Transverse colon (tissue), 4 donors: ENCODE data around the gene LZIC. TPM values are rescaled to one million over a fixed set of nuclear protein-coding genes. Genes with fewer than 3 reads are reported as not detected.

Source experiments
- DNase-seq: peaks from one replicate; pipeline ENCODE4 v3.0.0-alpha.2; 2019
- H3K27ac ChIP-seq, 4 donors: fragments of 200-600 bp; sonication (generic); 2 replicates each; pipeline ENCODE4 v1.5.1; 2016 to 2018; ENCODE audit warnings: inconsistent platforms in 4 of 4
- H3K27me3 ChIP-seq: fragments of 200-600 bp; sonication (generic); 2 replicates; pipeline ENCODE4 v1.5.1; 2017; ENCODE audit warnings: inconsistent platforms
- H3K36me3 ChIP-seq, 4 donors: fragments of 200-600 bp; sonication (generic); 2 replicates each; pipeline ENCODE4 v1.5.1; 2017 to 2019; ENCODE audit warnings: inconsistent platforms in 4 of 4
- H3K4me1 ChIP-seq, 4 donors: fragments of 200-600 bp; sonication (generic); 2 replicates each; pipeline ENCODE4 v1.5.1; 2017 to 2020; ENCODE audit warnings: inconsistent platforms in 4 of 4
- H3K4me3 ChIP-seq, 4 donors: fragments of 200-600 bp; sonication (generic); 1 replicate in 1 of 4; 2 replicates in 3 of 4; pipeline versions ENCODE4 v1.5.1 to v1.6.1; 2017 to 2019; ENCODE audit warnings: inconsistent platforms in 4 of 4
- H3K9me3 ChIP-seq, 2 donors: fragments of 200-600 bp; sonication (generic); 2 replicates each; pipeline ENCODE4 v1.5.1; 2017 to 2019; ENCODE audit warnings: inconsistent platforms in 2 of 2
- CTCF ChIP-seq, 5 experiments: fragments of 200-600 bp in 3 of 5; fragments of 450-650 bp in 2 of 5; sonication (generic) in 3 of 5; IDR thresholded peaks; 1 replicate in 2 of 5; 2 replicates in 3 of 5; pipeline ENCODE4 v1.5.1; 2016 to 2017; ENCODE audit warnings: antibody characterized with exemption in 5 of 5, inconsistent platforms in 3 of 5, mild to moderate bottlenecking in 2 of 5, moderate library complexity in 1 of 5
- EP300 ChIP-seq: sonication (generic); formaldehyde crosslinking; IDR thresholded peaks from one replicate; pipeline ENCODE4 v1.6.1; 2017; ENCODE audit warnings: antibody characterized with exemption, low read depth
- POLR2A ChIP-seq: fragments of 450-650 bp; IDR thresholded peaks from one replicate; pipeline ENCODE4 v1.6.1; 2016; ENCODE audit warnings: antibody characterized with exemption, mild to moderate bottlenecking, moderate library complexity
- POLR2AphosphoS5 ChIP-seq, 3 donors: sonication (generic); formaldehyde crosslinking; IDR thresholded peaks; one replicate each; pipeline ENCODE4 v1.6.1; 2016; ENCODE audit warnings: antibody characterized with exemption in 3 of 3
- WGBS, 2 donors: methylation state at CpG; one replicate each; pipeline ENCODE4 v1.1.5; 2018; ENCODE audit warnings: low coverage in 1 of 2; 5-methylcytosine and 5-hydroxymethylcytosine counted together
- in situ Hi-C, 4 donors: fragments of 200-750 bp; cut with MboI; loops; one replicate each; pipeline versions ENCODE4 v1.15.0 to v1.15.1; 2017; ENCODE audit warnings: low sequenced_read_pairs in 3 of 4, low pct_ligation_motif_present in 1 of 4, low pct_unique_long_range_greater_than_20kb in 1 of 4
- intact Hi-C: fragments of 100-400 bp; cut with DNase I; formaldehyde crosslinking; loops from one replicate; pipeline ENCODE4 v1.15.1; 2023; ENCODE audit warnings: low total_unique reads
- total RNA-seq, 4 donors: library from RNA; depleted of rRNA; stranded (reverse); fragments of >200 nt; gene quantifications; one replicate each; pipeline ENCODE4 v1.1.0, GENCODE V29; 2016

Gene LZIC
- total RNA-seq, 4 donors from 2014 or later = 10.7 to 41.0 (median 26.6) TPM

- H3K27me3 ChIP-seq = no peaks in the 10 kb centered on the region
- DNase-seq = peak; percentile 17
- no peaks in the 10 kb centered on the region for H3K36me3 ChIP-seq
- no peak overlapping the region for H3K4me3 ChIP-seq
- no peaks in the 10 kb centered on the region for H3K9me3 ChIP-seq
- TF ChIP-seq POLR2A (no peak), POLR2AphosphoS5 (IDR thresholded peaks at IDR 0.05) (no peak), CTCF (IDR thresholded peaks at IDR 0.05) (no peak), EP300 (no peak)
- intact Hi-C loops (no loop called here), in situ Hi-C loops (no loop called here)
- WGBS, 2 donors = 63 to 72% methylated on average over 6 to 14 of the region's 14 CpGs
- peak overlapping the region; percentile 13 to 55 (median 41) for H3K27ac ChIP-seq
- H3K4me1 ChIP-seq = peaks cover 0 to 29% (median 16%) of the 10 kb centered on the region in 4 donors
These were observed 50.3 kb downstream of the LZIC start for GRCh38 chr1:9892563-9893528.

- no peak for TF ChIP-seq EP300
- no peak for TF ChIP-seq CTCF (IDR thresholded peaks at IDR 0.05)
- TF ChIP-seq POLR2A = no peak
- TF ChIP-seq POLR2AphosphoS5 (IDR thresholded peaks at IDR 0.05) = no peak
- Histone ChIP-seq H3K9me3 (no peaks in the 10 kb centered on the region), H3K27me3 (no peaks in the 10 kb centered on the region), H3K27ac (peak overlapping the region in 1 of 4 donors; percentile 53), H3K4me1 (peaks cover 0 to 29% (median 16%) of the 10 kb centered on the region in 4 donors), H3K36me3 (no peaks in the 10 kb centered on the region), H3K4me3 (no peak overlapping the region)
- 75% methylated on average over 5 of the region's 5 CpGs; no CpG with 5 or more reads in 1 of the 2 donors for WGBS, 2 donors
- intact Hi-C loops (no loop called here), in situ Hi-C loops (no loop called here)
- DNase-seq = no peak
These were observed 52.0 kb downstream of the LZIC start for GRCh38 chr1:9891207-9891606.

DNA sequence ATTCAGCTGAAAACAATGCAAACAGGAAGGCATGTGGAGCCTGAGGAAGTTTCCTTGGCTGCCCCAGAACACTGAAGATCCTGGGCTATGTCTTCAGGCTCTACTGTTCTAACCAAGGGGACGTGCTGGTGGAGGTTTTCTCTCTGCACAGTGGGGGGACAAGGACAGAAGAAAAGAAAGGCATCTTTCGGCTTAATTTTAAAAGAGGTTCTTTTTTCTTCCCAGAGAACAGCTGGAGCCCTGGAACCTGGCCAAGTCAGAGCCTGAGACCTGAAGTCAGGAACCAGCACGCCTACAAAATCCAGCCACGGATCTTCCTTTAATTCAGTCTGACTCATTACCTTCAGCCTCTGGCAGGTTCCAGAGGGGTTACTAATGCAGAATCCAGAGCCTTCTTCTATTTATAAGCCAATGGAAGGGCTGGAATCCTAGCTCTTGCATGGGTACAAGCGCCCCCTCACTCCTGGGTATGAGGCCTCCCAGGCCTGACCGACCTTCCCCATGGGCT, 52.9 kb downstream of the LZIC start:
- in situ Hi-C loops (no loop called here), intact Hi-C loops (no loop called here)
- Histone ChIP-seq H3K27ac (peak overlapping the region in 3 of 4 donors; percentile 32 to 53 (median 44)), H3K36me3 (no peaks in the 10 kb centered on the region), H3K27me3 (no peaks in the 10 kb centered on the region), H3K4me3 (no peak overlapping the region), H3K4me1 (peaks cover 0 to 29% (median 16%) of the 10 kb centered on the region in 4 donors), H3K9me3 (no peaks in the 10 kb centered on the region)
- 70% methylated on average over 6 of the region's 6 CpGs; no CpG with 5 or more reads in 1 of the 2 donors for WGBS, 2 donors
- DNase-seq = peak; percentile 22
- TF ChIP-seq POLR2A (no peak), CTCF (IDR thresholded peaks at IDR 0.05) (no peak), POLR2AphosphoS5 (IDR thresholded peaks at IDR 0.05) (no peak), EP300 (no peak)

DNA sequence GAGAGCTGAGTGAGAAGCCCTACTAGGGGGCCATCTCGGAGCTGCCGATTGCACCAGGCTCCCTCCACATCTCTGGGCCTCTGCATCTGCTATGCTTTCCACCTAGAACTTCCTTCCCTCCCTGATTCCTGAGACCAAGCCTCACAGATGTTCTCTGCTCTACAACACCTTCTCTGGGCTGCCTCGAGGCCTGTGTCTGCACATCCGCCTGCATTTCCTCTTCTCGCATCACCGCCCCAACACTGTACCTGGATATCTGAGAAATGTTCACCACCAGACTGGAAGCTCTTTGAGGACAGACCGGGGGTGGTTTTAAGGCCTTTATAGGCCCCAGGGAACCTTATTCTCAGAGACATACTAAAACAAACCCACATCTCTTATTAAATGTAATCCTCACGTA, 53.8 kb downstream of the LZIC start:
- Histone ChIP-seq H3K4me3 (no peak overlapping the region), H3K27me3 (no peaks in the 10 kb centered on the region), H3K4me1 (peaks cover 0 to 29% (median 16%) of the 10 kb centered on the region in 4 donors), H3K36me3 (no peaks in the 10 kb centered on the region), H3K27ac (peak overlapping the region in 1 of 4 donors; percentile 44), H3K9me3 (no peaks in the 10 kb centered on the region)
- in situ Hi-C loops = no loop called here
- WGBS, 2 donors = 76 to 87% methylated on average over 5 to 8 of the region's 8 CpGs
- DNase-seq = no peak
- intact Hi-C loops = no loop called here
- TF ChIP-seq CTCF (IDR thresholded peaks at IDR 0.05) (no peak), POLR2A (no peak), EP300 (no peak), POLR2AphosphoS5 (IDR thresholded peaks at IDR 0.05) (no peak)
